BE2C (cell line): ENCODE data around the gene SASH3.

Source experiments
- DNase-seq: peaks from one replicate; pipeline ENCODE4 v3.0.0-alpha.2; 2020
- H3K27me3 ChIP-seq: fragments of 250-450 bp; sonication (Bioruptor Pico); 2 replicates; pipeline ENCODE4 v1.5.1; 2020; ENCODE audit warnings: mild to moderate bottlenecking
- H3K36me3 ChIP-seq: fragments of 250-450 bp; sonication (Bioruptor Pico); 2 replicates; pipeline ENCODE4 v1.5.1; 2020; ENCODE audit warnings: mild to moderate bottlenecking
- H3K4me1 ChIP-seq: fragments of 250-450 bp; sonication (Bioruptor Pico); 2 replicates; pipeline ENCODE4 v1.5.1; 2020
- H3K4me3 ChIP-seq: 2 replicates; pipeline ENCODE4 v1.5.1; 2011; ENCODE audit warnings: low read depth, low read length
- H3K9me3 ChIP-seq: fragments of 250-450 bp; sonication (Bioruptor Pico); 2 replicates; pipeline ENCODE4 v1.5.1; 2020
- CTCF ChIP-seq: IDR thresholded peaks from 2 replicates; pipeline ENCODE4 v1.5.1; 2012; ENCODE audit warnings: mild to moderate bottlenecking, low read depth, low read length

The SASH3 gene

GRCh38 chrX:129761596-129761995 lies 18.2 kb upstream of the SASH3 start:
- TF ChIP-seq CTCF: no peak
- no peaks in the 10 kb centered on the region for H3K9me3 ChIP-seq
- H3K4me1 ChIP-seq: no peaks in the 10 kb centered on the region
- DNase-seq: no peak
- no peaks in the 10 kb centered on the region for H3K36me3 ChIP-seq
- no peak overlapping the region for H3K4me3 ChIP-seq
- no peaks in the 10 kb centered on the region for H3K27me3 ChIP-seq

- Histone ChIP-seq H3K4me3 (no peak overlapping the region), H3K27me3 (no peaks in the 10 kb centered on the region), H3K36me3 (no peaks in the 10 kb centered on the region), H3K9me3 (no peaks in the 10 kb centered on the region), H3K4me1 (no peaks in the 10 kb centered on the region)
- DNase-seq: no peak
- no peak for TF ChIP-seq CTCF
Observed at GRCh38 chrX:129762448-129762847, 17.3 kb upstream of the SASH3 start.

- Histone ChIP-seq H3K27me3 (no peaks in the 10 kb centered on the region), H3K4me1 (no peaks in the 10 kb centered on the region), H3K9me3 (no peaks in the 10 kb centered on the region), H3K36me3 (no peaks in the 10 kb centered on the region), H3K4me3 (no peak overlapping the region)
- no peak for DNase-seq
- TF ChIP-seq CTCF: no peak
Observed at GRCh38 chrX:129763666-129764065, 16.1 kb upstream of the SASH3 start.

GRCh38 chrX:129768186-129768585 lies 11.6 kb upstream of the SASH3 start:
- no peaks in the 10 kb centered on the region for H3K27me3 ChIP-seq
- H3K4me3 ChIP-seq: no peak overlapping the region
- H3K4me1 ChIP-seq: no peaks in the 10 kb centered on the region
- DNase-seq: no peak
- H3K9me3 ChIP-seq: no peaks in the 10 kb centered on the region
- no peaks in the 10 kb centered on the region for H3K36me3 ChIP-seq
- no peak for TF ChIP-seq CTCF

GRCh38 chrX:129768586-129769466 lies 10.9 kb upstream of the SASH3 start:
- no peak overlapping the region for H3K4me3 ChIP-seq

More at GRCh38 chrX:129768586-129769466, 10.9 kb upstream of the SASH3 start:
- Histone ChIP-seq H3K4me1 (no peaks in the 10 kb centered on the region), H3K36me3 (no peaks in the 10 kb centered on the region), H3K9me3 (no peaks in the 10 kb centered on the region), H3K27me3 (no peaks in the 10 kb centered on the region)
- TF ChIP-seq CTCF: no peak
- no peak for DNase-seq
